Coronary artery (tissue), 2 donors: ENCODE data around the gene LIG4.

Experiments
- DNase-seq: peaks from one replicate; pipeline ENCODE4 v3.0.0-alpha.2; 2017; ENCODE audit warnings: low spot score
- H3K27ac ChIP-seq, 2 donors: fragments of 200-600 bp; sonication (generic); one replicate each; pipeline ENCODE4 v1.5.1; 2016 to 2019
- H3K4me3 ChIP-seq: fragments of 200-600 bp; sonication (generic); 2 replicates; pipeline ENCODE4 v1.5.1; 2016; ENCODE audit warnings: mild to moderate bottlenecking, moderate library complexity
- CTCF ChIP-seq: fragments of 200-600 bp; sonication (generic); IDR thresholded peaks from one replicate; pipeline ENCODE4 v1.5.1; 2019; ENCODE audit warnings: antibody characterized with exemption

LIG4 gene

GRCh38 chr13:108213946-108214345 lies 1.4 kb downstream of the LIG4 start:
- no peak overlapping the region for H3K4me3 ChIP-seq
- DNase-seq, result no peak
- no peak overlapping the region for H3K27ac ChIP-seq
- no peak for TF ChIP-seq CTCF

DNA sequence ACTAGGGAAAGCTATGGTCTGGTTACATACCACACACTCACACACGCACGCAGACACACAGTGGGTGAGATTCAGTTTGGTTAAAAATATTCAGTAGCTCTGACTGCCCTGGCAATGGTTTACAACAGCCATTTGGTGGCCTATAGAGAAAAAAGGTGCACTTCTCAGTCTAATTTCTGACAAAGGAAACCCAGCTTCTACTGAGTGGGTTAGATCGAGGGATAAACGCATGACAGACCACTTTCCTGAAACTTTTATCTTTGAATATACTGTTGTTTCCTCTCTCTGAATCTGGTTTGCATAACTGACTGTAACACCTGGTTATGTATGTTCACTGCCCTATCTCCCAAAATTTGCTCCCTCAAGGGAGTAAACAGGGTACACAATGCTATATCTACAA lies 2.5 kb downstream of the LIG4 start:
- Histone ChIP-seq H3K27ac (no peak overlapping the region), H3K4me3 (no peak overlapping the region)
- DNase-seq, result no peak
- TF ChIP-seq CTCF, result no peak

- no peak for TF ChIP-seq CTCF
- no peak overlapping the region for H3K4me3 ChIP-seq
- DNase-seq, result no peak
Observed at GRCh38 chr13:108210551-108210950, 4.8 kb downstream of the LIG4 start.

GRCh38 chr13:108200781-108201398 lies 14.4 kb downstream of the LIG4 start:
- TF ChIP-seq CTCF, result no peak
- Histone ChIP-seq H3K27ac (no peak overlapping the region), H3K4me3 (no peak overlapping the region)
- DNase-seq, result no peak

More at GRCh38 chr13:108210551-108210950, 4.8 kb downstream of the LIG4 start:
- no peak overlapping the region for H3K27ac ChIP-seq

DNA sequence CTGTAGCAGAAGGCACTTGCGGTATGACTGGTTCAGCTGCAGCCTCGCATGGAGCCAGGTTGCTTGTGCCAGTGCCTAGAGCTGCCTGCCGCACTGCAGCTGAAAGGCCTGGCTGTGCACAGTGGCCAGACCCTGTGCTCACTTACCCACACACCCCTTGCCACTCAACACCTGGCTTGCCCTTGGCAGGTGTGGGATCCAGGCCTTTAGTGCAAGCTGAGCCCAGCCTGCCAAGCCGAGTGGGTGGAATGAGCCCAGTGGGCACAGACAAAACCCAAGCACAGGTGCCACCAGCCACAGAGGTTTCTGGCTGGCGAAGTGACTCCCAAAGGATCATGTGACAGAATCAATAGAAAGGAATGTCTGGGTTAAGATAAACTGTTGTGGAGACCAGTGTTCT lies 19.5 kb downstream of the LIG4 start:
- Histone ChIP-seq H3K27ac (no peak overlapping the region), H3K4me3 (no peak overlapping the region)
- no peak for TF ChIP-seq CTCF
- no peak for DNase-seq

DNA sequence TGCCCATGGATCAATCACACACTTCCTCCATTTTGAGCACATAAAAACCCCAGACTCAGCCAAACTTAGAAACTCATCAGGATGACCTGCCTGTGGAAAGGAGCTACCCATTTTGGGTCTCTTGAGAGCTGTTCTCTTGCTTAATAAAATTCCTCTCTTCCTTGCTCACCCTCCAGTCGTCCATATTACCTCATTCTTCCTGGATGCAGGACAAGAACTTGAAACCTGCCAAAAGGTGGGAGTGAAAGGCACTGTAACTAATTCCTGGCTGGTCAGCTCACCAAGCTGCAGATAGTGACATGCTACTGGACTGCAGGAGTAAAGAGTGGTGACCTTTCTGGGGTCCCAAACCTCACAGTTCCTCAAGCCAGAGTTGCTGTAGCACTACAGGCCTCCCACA lies 20.2 kb downstream of the LIG4 start:
- no peak for TF ChIP-seq CTCF

DNA sequence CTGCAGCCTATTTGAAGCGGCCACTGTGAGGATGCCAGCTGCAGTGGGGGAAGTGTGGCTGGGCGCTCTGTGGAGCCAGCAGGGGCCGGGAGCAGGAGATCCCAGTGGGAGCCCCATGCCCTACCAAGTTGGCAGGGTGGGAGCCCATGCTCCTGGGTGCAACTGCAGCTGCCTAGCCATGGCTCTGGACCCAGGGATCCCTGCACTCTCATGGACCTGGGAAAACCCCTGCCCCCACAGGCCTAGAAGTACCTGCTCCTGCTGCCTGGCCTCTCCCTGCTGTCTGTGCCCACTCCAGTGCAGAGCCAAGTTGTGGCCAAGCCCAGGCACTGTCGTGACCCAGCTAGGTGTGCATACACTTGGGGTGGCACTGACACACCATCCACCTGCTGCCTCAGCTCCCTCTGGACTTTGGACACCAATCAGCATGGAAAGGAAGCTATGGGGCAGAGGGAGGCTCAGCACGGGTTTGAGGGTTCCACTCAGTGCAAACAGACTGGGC lies 20.9 kb downstream of the LIG4 start:
- DNase-seq, result no peak
- no peak for TF ChIP-seq CTCF
- H3K27ac ChIP-seq, result no peak overlapping the region
- H3K4me3 ChIP-seq, result no peak overlapping the region

More for the DNA sequence above, 20.2 kb downstream of the LIG4 start:
- no peak overlapping the region for H3K4me3 ChIP-seq
- no peak overlapping the region for H3K27ac ChIP-seq
- DNase-seq, result no peak
